ENCODE data around the gene GATA6.

Gene GATA6

GRCh38 chr18:22161090-22161489, 8.3 kb upstream of the GATA6 start:
- CTCF ChIA-PET = interaction anchor here (1.1 kb wide), 1 partner anchor 163 kb away, joined by 3 read pairs; no protein-coding TSS in a partner anchor
- no peaks in the 10 kb centered on the region; the same call in 1 of the 2 replicates for H3K4me1 ChIP-seq (ENCODE audit: control insufficient read depth, insufficient read depth, low read length)
- no peaks in the 10 kb centered on the region for H3K36me3 ChIP-seq (ENCODE audit: control insufficient read depth in 2 of 2, insufficient read depth in 1 of 2, low read length in 2 of 2)
- no peak overlapping the region for H3K27ac ChIP-seq (ENCODE audit: extremely low read depth, low read depth, low read length)
- H3K4me3 ChIP-seq (ENCODE audit: low read depth, low read length) = no peak overlapping the region
- POLR2A ChIA-PET = no interaction called here
- no peaks in the 10 kb centered on the region for H3K9me3 ChIP-seq (ENCODE audit: control insufficient read depth, insufficient read depth, low read depth, low read length)
- TF ChIP-seq HOXA7 (CRISPR knock-in tag; IDR thresholded peaks at IDR 0.05; ENCODE audit: borderline replicate concordance) (no peak), ZNF223 (tag by site-specific recombination; IDR thresholded peaks at IDR 0.05) (no peak), PRDM10 (tag by site-specific recombination; IDR thresholded peaks at IDR 0.05) (no peak), ZIC2 (tag by site-specific recombination; IDR thresholded peaks at IDR 0.05) (no peak), TRIM28 (IDR thresholded peaks at IDR 0.05; ENCODE audit: borderline replicate concordance, low read length) (no peak)

GRCh38 chr18:22163416-22164161, 5.8 kb upstream of the GATA6 start:
- Histone ChIP-seq H3K4me1 (ENCODE audit: control insufficient read depth, insufficient read depth, low read length) (no peaks in the 10 kb centered on the region; the same call in 1 of the 2 replicates), H3K9me3 (ENCODE audit: control insufficient read depth, insufficient read depth, low read depth, low read length) (no peaks in the 10 kb centered on the region), H3K27ac (ENCODE audit: extremely low read depth, low read depth, low read length) (no peak overlapping the region), H3K36me3 (ENCODE audit: control insufficient read depth in 2 of 2, insufficient read depth in 1 of 2, low read length in 2 of 2) (no peaks in the 10 kb centered on the region), H3K4me3 (ENCODE audit: low read depth, low read length) (no peak overlapping the region)
- POLR2A ChIA-PET = no interaction called here
- TF ChIP-seq ZNF335 (tag by site-specific recombination; conservative IDR thresholded peaks at IDR 0.05) (no peak), OVOL3 (tag by site-specific recombination; IDR thresholded peaks at IDR 0.05) (no peak), ZNF530 (tag by site-specific recombination; IDR thresholded peaks at IDR 0.05; ENCODE audit: low read depth) (no peak), ZNF571 (tag by site-specific recombination; IDR thresholded peaks at IDR 0.05) (no peak), HOXC10 (CRISPR knock-in tag; IDR thresholded peaks at IDR 0.05) (no peak)
- CTCF ChIA-PET = interaction anchor here (0.7 kb wide), 1 partner anchor 54 kb away, joined by 3 read pairs; no protein-coding TSS in a partner anchor

GRCh38 chr18:22164337-22165048, 4.9 kb upstream of the GATA6 start:
- Histone ChIP-seq H3K9me3 (ENCODE audit: control insufficient read depth, insufficient read depth, low read depth, low read length) (no peaks in the 10 kb centered on the region), H3K4me3 (ENCODE audit: low read depth, low read length) (no peak overlapping the region), H3K27ac (ENCODE audit: extremely low read depth, low read depth, low read length) (no peak overlapping the region), H3K36me3 (ENCODE audit: control insufficient read depth in 2 of 2, insufficient read depth in 1 of 2, low read length in 2 of 2) (no peaks in the 10 kb centered on the region), H3K4me1 (ENCODE audit: control insufficient read depth, insufficient read depth, low read length) (no peaks in the 10 kb centered on the region; the same call in 1 of the 2 replicates)
- no peak for TF ChIP-seq KLF8 (tag by site-specific recombination; IDR thresholded peaks at IDR 0.05)
- TF ChIP-seq ZNF600 (tag by site-specific recombination; IDR thresholded peaks at IDR 0.05) = no peak
- TF ChIP-seq ZNF280C (tag by site-specific recombination; IDR thresholded peaks at IDR 0.05) = no peak
- TF ChIP-seq ZNF610 (tag by site-specific recombination; IDR thresholded peaks at IDR 0.05; ENCODE audit: borderline replicate concordance) = no peak
- TF ChIP-seq PRDM1 (tag by site-specific recombination; IDR thresholded peaks at IDR 0.05) = no peak
- no peak for TF ChIP-seq ZNF792 (tag by site-specific recombination; IDR thresholded peaks at IDR 0.05)
- TF ChIP-seq ZNF555 (tag by site-specific recombination; conservative IDR thresholded peaks at IDR 0.05) = no peak
- no peak for TF ChIP-seq ZNF266 (tag by site-specific recombination; IDR thresholded peaks at IDR 0.05; ENCODE audit: low read depth)
- CTCF ChIA-PET = interaction anchor here (0.5 kb wide), 1 partner anchor 371 kb away, joined by 4 read pairs; no protein-coding TSS in a partner anchor
- POLR2A ChIA-PET = no interaction called here

Data from HEK293 (cell line).